HG03378 (cell line): ENCODE measurements around the gene GDA.

Source experiments
- ATAC-seq: cut with Tn5 transposase; IDR thresholded peaks from one replicate; pipeline ENCODE4 v1.9.1; 2021; ENCODE audit warnings: mild to moderate bottlenecking, moderate library complexity; ENCODE audit not compliant: unreplicated experiment

Gene GDA

DNA sequence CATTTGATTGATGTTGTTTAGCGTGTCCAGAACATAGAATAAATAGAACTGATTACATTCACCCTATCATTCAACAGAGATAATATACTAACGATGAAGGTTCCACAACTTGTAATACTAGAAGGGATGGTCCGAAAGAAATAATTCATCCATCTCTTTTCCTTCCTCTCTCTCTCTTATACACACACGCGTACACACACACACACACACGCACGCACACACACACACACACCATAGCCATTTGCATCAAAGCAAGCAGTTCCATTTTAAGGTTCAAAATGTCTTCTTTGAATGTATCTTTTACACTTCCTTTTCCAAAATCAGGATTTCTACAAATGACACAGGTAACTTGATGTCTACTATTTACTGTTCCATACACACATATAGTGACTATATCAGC lies 887 bp downstream of the GDA start:
- no peak for ATAC-seq

DNA sequence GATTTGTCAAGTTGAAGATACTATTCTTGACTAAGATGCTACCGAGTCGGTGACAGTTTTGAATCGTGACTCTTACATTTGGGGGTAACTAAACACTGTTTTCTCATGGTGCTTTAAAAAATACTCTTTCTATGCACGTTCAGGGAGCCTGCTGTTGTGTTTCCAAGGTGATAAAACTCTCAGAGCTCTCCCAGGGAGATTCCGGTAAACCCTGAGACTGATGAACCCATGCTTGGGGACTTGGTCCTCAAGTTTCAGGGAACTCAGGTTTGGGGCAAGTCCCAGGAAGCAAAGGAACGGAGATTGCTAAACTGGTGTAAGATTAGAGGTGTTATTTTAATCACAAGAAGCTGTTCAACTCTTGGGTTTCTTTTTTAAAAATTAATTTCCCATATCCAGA lies 1.4 kb downstream of the GDA start:
- no peak for ATAC-seq

GRCh38 chr9:72151104-72151503 lies 1.9 kb downstream of the GDA start:
- ATAC-seq = no peak

DNA sequence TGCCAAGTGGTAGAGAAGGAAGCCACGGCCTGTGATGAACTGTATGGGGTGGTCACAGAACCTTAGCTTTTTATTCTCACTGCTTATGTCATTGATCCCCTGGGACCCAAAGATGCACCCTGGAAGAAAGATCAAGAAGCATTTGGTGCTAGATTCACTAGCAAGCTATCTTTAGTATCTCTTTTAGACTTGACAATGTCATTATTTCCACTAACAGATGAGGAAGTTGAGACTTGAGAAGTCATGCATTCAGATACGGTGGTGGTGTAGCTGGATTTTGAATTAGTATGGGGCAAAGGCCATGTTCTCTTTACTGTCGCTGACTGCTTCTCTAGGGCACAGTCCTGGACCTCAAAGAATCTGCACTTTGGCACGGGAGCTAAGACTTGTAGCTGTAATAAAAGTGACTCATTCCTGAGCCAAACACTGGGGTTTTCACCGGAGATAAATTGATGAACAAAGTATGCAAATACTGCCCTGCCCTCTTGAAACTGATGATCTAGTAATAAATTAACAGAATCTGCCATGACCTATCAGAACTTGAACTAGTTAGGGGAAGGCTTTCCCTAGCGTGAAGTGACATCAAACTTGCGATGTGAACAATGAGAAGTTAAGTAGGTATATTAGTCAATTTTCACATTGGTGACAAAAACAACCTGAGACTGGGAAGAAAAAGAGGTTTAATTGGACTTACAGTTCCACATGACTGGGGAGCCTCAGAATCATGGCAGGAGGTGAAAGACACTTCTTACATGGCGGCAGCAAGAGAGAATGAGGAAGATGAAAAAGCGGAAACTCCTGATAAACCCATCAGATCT lies 5.4 kb downstream of the GDA start:
- ATAC-seq = peak; percentile 95

- ATAC-seq = no peak
Observed at GRCh38 chr9:72155301-72155700, 6.1 kb downstream of the GDA start.

DNA sequence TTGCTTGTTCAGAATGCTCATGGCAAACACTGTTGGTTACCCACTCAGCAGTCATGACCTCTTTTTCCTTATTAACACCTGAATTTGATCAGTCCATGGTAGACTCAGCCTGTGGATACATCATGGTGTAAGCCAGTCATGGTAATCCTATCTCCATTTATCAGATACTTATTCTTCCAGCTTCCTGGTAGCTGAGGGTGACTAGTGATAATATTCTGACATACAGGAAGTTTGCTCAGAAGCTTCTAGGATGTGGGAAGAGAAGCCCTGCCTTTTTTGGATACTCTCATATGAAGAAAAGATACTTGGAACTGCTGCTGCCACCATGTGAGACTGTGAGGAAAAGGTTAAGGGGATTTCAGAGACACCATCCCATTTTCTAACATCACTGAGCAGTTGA lies 7.3 kb downstream of the GDA start:
- ATAC-seq = no peak

DNA sequence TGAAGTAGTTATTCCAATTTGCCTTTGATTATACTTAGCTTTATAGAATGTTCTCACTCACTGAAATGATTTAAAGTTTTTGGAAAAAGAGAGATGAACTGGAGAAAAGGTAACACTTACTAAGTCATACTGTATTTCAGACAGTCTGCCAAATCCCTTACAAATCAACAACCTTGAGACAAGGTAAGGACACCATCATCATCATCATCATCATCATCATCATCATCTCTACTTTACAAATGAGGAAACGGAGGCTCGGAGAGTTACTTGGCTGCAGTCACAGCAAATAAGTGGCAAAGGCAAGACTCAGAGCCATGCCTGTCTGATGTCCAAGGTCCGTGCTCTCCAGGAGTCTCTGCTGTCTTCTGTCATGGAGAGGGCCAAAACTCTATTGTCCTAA lies 9.4 kb downstream of the GDA start:
- no peak for ATAC-seq

DNA sequence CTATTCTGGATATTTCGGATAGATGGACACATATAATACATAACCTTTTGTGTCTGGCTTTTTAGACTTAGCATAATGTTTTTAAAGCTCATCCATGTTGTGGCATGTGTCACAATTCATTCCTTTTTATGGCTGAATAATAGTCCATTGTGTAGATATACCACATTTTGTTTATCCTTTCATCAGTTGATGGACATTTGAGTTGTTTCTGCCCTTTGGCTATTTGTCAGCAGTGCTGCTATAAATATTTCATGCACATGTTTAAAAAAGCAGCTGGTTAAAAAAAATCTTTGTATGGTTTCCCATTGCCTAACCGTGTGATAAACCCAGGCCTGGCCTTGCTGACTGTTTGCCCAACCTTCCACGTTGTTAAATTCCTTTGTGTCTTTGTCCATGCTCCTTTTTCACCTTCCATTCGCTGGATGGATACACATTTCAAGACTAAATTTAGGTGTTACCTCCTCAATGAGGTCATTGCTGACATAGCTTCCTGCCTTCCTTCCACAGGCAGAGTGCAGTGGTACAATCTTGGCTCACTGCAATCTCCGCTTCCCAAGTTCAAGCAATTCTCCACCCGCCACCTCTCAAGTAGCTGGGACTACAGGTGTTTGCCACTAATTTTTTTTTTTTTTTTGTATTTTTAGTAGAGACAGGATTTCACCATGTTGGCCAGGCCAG lies 11.3 kb downstream of the GDA start:
- ATAC-seq = no peak

DNA sequence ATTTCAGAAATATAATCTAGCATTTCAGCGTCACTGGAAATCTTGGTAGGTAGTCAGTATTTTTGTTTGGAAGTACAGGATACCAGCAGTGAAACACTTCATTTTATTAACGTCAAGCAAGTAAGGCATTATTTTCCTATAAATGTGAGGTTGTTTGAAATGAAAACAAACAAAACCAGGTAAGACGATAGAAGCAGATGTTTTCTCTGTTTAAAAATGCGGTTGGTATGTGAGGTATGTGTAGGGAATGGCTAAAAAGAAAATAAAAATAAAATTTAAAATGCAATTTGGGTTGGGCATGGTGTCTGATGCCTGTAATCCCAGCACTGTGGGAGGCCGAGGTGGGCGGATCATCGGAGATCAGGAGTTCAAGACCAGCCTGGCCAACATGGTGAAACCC lies 16.1 kb downstream of the GDA start:
- no peak for ATAC-seq

GRCh38 chr9:72165821-72166547 lies 16.7 kb downstream of the GDA start:
- ATAC-seq = no peak

- ATAC-seq = no peak
Observed at GRCh38 chr9:72168075-72168474, 18.8 kb downstream of the GDA start.

DNA sequence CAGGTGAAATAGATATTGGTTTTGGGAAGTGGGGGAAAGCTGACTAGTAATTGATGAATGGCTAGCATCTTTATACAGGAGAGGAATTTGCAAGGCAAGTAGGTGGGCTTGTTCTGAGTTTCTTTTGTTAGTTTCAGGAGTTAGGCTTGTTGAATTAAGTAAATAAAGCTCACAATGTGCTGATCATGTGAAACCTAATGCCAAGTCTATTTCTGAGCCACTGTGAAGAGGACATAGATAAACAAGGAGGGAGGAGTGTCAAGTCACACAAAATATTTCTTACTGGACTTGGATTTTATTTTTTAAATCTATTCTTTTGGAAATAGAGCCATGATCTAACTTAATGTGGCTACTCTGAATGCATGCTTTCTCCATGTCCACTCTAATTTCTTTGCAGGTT lies 19.9 kb downstream of the GDA start:
- no peak for ATAC-seq

DNA sequence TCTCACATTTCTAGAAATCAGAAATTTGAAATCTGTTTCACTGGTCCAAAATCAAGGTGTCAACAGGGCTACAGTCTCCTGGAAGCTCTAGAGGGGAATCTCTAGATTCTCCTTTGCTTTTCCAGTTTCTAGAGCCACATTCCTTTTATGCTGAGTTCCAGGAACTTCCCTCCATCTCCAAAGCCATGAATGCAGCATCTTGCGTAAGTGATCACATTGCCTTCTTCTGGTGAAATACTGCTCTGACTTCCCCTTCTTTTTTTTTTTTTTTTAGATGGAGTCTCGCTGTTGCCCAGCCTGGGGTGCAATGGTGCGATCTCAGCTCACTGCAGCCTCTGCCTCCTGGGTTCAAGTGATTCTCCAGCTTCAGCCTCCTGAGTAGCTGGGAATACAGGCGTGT lies 23.8 kb downstream of the GDA start:
- no peak for ATAC-seq

- no peak for ATAC-seq
Observed at GRCh38 chr9:72185561-72185960, 36.3 kb downstream of the GDA start.

DNA sequence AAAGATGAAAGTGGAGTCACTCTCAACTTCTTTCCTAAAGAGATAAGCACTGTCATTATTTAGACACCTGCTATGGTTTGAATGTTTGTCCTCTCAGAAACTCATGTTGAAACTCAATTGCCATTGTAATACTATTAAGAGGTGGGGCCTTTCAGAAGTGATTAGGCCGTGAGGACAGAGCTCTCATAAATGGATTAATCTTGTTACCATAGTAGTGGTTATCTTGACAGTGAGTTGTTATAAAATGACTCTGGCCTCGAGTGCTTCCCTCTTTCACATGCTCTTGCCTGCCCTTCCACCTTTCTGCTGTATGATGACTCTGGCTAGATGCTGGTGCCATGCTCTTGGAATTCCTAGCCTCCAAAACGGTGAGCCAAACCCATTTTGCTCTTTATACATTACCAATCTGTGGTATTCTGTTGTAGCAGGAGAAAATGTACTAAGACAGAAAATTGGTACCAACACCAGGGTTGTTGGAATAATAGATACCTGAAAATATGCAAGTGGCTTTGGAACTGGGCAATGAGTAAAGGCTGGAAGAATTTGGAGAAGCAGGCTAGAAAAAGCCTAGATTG lies 38.0 kb downstream of the GDA start:
- ATAC-seq = no peak

GRCh38 chr9:72188232-72188631 lies 39.0 kb downstream of the GDA start:
- no peak for ATAC-seq

DNA sequence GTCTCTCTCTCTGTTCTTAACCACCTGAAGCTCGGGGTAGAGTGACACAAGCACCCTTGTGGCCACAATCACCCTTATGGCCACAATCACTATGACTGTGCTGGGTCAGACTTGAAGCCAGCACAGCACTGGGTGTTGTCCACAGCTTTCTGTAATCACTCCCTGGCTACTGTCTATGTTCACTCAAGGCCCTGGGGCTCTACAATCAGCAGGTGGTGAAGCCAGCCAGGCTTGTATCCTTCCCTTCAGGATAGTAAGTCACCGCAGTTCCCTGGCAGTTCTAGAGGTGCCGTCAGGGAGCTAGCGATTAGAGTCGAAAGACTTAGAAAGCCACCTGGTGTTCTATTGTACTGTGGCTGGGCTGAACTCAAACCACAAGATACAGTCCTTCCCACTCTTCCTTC lies 44.2 kb downstream of the GDA start:
- peak; percentile 97 for ATAC-seq

GRCh38 chr9:72199238-72199637 lies 50.0 kb downstream of the GDA start:
- ATAC-seq = no peak

DNA sequence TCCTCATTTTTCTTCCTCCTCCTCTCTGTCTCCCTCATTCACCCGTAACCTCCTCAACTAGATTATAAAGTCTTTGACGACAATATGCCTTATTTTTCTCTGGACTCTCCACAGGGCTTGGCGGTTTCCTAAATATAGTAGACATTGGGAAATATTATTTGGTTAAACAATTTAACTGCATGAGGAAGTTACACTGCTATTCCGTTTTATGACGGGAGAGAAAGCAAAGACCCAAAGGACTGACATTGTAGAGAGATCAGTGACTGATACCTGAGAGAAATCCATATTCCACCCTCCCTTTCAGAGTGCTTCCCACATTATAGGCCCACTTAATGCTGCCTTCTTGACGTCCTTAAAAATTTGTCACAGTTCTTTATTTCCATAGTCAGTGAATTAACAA lies 51.2 kb downstream of the GDA start:
- no peak for ATAC-seq

- no peak for ATAC-seq
Observed at GRCh38 chr9:72202009-72202408, 52.8 kb downstream of the GDA start.

DNA sequence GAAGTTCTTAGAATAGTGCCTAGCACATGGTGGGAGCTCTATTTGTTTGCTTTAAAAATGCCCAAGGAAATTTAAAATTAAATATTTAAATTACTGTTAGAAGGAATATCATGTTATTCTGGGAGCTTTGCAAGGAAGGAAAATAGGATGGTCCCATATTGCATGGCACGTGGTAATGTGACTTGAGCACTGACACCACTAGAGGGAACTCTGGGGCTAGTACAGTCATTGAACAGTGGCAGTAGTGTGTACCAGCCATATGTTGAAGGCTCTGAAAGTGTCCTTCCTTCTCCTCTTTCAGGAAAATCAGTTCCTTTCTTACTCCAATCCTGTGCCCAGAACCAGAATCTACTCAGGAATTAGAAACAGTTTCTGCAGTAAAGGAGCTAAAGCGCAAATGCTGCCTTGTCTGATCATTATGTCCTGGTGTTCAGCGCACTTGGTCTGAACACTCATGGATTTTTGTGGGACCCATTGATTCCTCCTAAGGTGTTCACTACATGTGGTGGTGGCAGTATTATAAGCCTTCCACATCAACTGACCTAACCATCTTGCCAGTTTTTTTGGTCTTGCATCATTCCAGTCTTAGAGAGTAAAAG lies 54.1 kb downstream of the GDA start:
- peak; percentile 59 for ATAC-seq
